ENCODE data around the gene ZNF394.
A peak's percentile ranks its signal among the peaks of the same experiment; 100 is the strongest.

Gene ZNF394

DNA sequence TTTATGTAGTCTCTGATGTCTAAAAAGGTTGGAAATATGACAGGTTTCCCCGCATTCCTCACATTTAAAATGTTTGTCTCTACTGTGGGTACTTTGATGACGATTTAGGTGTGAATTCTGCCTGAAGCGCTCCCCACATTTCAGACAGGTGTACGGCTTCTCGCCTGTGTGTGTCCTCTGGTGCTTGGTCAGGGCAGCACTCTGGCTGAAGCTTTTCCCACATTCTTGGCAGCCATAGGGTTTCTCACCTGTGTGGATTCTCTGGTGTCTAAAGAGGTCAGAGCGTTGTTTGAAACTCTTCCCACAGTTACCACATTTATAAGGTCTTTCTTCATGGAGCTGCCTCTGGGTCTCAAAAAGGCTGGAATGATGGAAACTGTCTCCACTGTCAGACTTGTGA lies 6.3 kb downstream of the ZNF394 start:
- no peak overlapping the region for H3K4me3 ChIP-seq (ENCODE audit: low read depth, low read length)
- TF ChIP-seq CTCF (IDR thresholded peaks at IDR 0.05; ENCODE audit: insufficient read depth, low read depth, low read length, missing control alignments), result no peak
- no peak for DNase-seq (ENCODE audit: low read depth)

DNA sequence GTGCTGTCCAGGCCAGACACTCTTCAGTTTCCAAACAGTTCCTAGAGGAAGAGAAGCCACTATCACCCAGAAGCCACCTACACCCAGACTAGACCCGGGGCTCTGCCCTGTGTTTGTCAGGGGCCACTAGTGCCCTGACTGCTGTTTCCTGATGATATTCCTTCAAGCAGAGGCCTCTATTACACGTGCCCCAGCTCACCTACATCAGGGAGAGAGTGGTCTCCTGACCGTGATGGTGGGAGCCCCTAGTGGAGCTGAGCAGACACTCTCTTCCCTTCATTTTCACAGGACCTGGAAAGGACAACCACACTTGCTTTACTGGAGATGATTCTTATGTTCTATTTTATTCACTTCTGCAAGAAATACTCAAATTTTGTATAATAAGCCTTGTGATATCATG lies 9.2 kb downstream of the ZNF394 start:
- DNase-seq (ENCODE audit: low read depth), result no peak
- no peak overlapping the region for H3K4me3 ChIP-seq (ENCODE audit: low read depth, low read length)
- TF ChIP-seq CTCF (IDR thresholded peaks at IDR 0.05; ENCODE audit: insufficient read depth, low read depth, low read length, missing control alignments), result no peak

DNA sequence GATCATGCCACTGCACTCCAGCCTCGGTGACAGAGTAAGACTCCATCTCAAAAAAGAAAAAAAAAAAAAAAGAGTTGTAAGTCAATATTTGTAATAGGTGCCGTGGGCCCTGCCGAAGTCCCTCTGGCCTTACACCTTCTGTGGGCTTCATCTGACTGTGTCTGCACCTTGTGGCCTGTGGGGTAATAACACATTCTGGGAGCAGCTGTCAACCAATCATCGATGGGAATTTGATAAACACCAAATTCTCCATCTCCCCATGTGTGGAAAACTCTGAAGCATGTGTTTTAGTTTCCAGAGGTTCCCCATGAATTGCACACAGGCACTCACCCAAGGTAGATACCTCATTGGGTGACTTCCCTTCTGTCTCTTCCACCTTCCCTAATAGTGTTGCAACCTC lies 10.8 kb downstream of the ZNF394 start:
- no peak for DNase-seq (ENCODE audit: low read depth)
- TF ChIP-seq CTCF (IDR thresholded peaks at IDR 0.05; ENCODE audit: insufficient read depth, low read depth, low read length, missing control alignments), result no peak
- no peak overlapping the region for H3K4me3 ChIP-seq (ENCODE audit: low read depth, low read length)

DNA sequence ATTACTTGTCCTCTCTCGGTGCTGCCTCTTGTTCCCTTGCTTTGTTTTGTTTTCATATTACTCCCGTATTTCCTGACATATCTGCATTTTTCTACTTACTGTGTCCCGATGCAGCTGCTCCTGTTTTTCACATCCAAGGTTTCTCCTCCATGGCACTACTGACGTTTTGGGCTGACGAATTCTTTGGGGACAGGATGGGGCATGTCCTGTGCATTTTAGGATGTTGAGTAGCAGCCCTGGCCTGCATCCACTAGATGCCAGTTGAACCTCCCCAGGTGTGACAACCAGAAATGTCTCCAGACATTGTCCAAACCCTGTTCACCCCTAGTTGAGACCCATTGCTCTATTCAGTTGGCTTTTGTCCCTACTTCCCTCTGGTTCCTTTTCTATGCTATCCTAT lies 15.0 kb downstream of the ZNF394 start:
- H3K4me3 ChIP-seq (ENCODE audit: low read depth, low read length), result no peak overlapping the region
- DNase-seq (ENCODE audit: low read depth), result no peak
- no peak for TF ChIP-seq CTCF (IDR thresholded peaks at IDR 0.05; ENCODE audit: insufficient read depth, low read depth, low read length, missing control alignments)

GRCh38 chr7:99478464-99479440 lies 21.3 kb downstream of the ZNF394 start:
- DNase-seq (ENCODE audit: low read depth), result no peak
- H3K4me3 ChIP-seq (ENCODE audit: low read depth, low read length), result no peak overlapping the region
- no peak for TF ChIP-seq CTCF (IDR thresholded peaks at IDR 0.05; ENCODE audit: insufficient read depth, low read depth, low read length, missing control alignments)

DNA sequence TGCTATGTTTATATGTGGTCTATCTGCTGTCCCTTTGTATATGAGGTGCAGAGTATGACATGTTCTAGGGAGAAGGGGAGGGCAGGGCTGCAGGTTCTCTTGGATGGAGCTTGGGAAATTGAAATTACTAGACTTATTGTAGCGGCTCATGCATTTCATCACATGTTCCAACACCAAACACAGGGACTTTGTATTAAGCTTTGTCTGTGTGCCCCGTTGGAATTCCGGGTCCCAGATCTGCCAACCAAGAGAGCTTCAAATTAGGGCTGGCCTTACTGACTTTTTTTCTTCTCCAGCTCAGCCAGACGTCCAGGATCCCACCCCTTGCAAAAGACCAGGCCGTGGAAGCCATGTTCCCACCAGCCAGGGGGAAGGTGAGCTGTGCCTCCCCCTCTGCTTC lies 24.0 kb downstream of the ZNF394 start:
- DNase-seq (ENCODE audit: low read depth), result no peak
- no peak for TF ChIP-seq CTCF (IDR thresholded peaks at IDR 0.05; ENCODE audit: insufficient read depth, low read depth, low read length, missing control alignments)
- no peak overlapping the region for H3K4me3 ChIP-seq (ENCODE audit: low read depth, low read length)

- peak overlapping the region; percentile 93 for H3K4me3 ChIP-seq (ENCODE audit: low read depth, low read length)
- TF ChIP-seq CTCF (IDR thresholded peaks at IDR 0.05; ENCODE audit: insufficient read depth, low read depth, low read length, missing control alignments), result no peak
- DNase-seq (ENCODE audit: low read depth), result peak; percentile 68
Observed at GRCh38 chr7:99473315-99473596, 26.8 kb downstream of the ZNF394 start.
